Endothelial cell of umbilical vein (primary cell): ENCODE measurements around the gene KREMEN1. TPM values are rescaled to one million over a fixed set of nuclear protein-coding genes. Genes with fewer than 3 reads are reported as not detected.

Experiments
- BruUV-seq: library from RNA; stranded (reverse); fragments of 400-500 nt; replicated peaks from 2 replicates; lab custom pipeline; 2021; lab: Mats Ljungman, UMichigan
- CTCF ChIA-PET: fragments of 300-600, 350-600 bp; sonication (Branson Sonifier 250); formaldehyde crosslinking; loops from one replicate; lab custom pipeline; 2021; ENCODE audit warnings: antibody characterized with exemption, inconsistent platforms; lab: Charles Lee
- POLR2A ChIA-PET: fragments of 300-600, 350-600 bp; sonication (Branson Sonifier 250); formaldehyde crosslinking; loops from one replicate; lab custom pipeline; 2021; ENCODE audit warnings: antibody characterized with exemption, inconsistent platforms; lab: Charles Lee
- DNase-seq: peaks from one replicate; pipeline ENCODE4 v3.0.0-alpha.2; 2011; ENCODE audit warnings: low read depth, low spot score
- FAIRE-seq: peaks from 2 replicates; lab custom pipeline; 2011; peaks lifted over from hg19 to GRCh38; lab: Jason Lieb, UNC
- H2AFZ ChIP-seq: 2 replicates; pipeline ENCODE4 v1.6.0; 2012; ENCODE audit warnings: low read depth, low read length, control low read depth, inconsistent platforms
- H3K27ac ChIP-seq: 2 replicates; pipeline ENCODE4 v1.5.1; 2011; ENCODE audit warnings: low read depth, mild to moderate bottlenecking, control low read depth, low read length, moderate library complexity; ENCODE audit not compliant: insufficient read depth
- H3K27me3 ChIP-seq, 2 experiments: 2 replicates each; pipeline versions ENCODE4 v1.6.0 to v1.6.1; 2011; ENCODE audit warnings: low read length in 2 of 2, mixed read lengths in 1 of 2; ENCODE audit not compliant: control insufficient read depth in 2 of 2, insufficient read depth in 2 of 2
- H3K36me3 ChIP-seq, 2 experiments: 2 replicates in 1 of 2; 3 replicates in 1 of 2; pipeline ENCODE4 v1.5.1; 2011; ENCODE audit warnings: low read length in 2 of 2, mild to moderate bottlenecking in 1 of 2, moderate library complexity in 1 of 2; ENCODE audit not compliant: control insufficient read depth in 2 of 2, insufficient read depth in 2 of 2; ENCODE audit errors: extremely low read depth in 1 of 2
- H3K4me1 ChIP-seq: 3 replicates; pipeline ENCODE4 v1.5.1; 2011; ENCODE audit warnings: mild to moderate bottlenecking, low read length; ENCODE audit not compliant: control insufficient read depth, insufficient read depth; ENCODE audit errors: extremely low read depth
- H3K4me2 ChIP-seq: 2 replicates; pipeline ENCODE4 v1.6.1; 2011; ENCODE audit warnings: low read length, control low read depth, mixed read lengths; ENCODE audit not compliant: insufficient read depth
- H3K4me3 ChIP-seq, 3 experiments: fragments of 200-600 bp in 1 of 3; sonication (generic), shearing (Covaris generic) in 1 of 3; replicated peaks in 1 of 3; 2 replicates each; pipeline ENCODE4 v1.5.1; 2011 to 2016; ENCODE audit warnings: control low read depth in 3 of 3, low read length in 3 of 3, mild to moderate bottlenecking in 2 of 3, inconsistent platforms in 1 of 3, low read depth in 1 of 3, moderate library complexity in 1 of 3; ENCODE audit not compliant: insufficient read depth in 1 of 3
- H3K79me2 ChIP-seq: 2 replicates; pipeline ENCODE4 v1.6.0; 2012; ENCODE audit warnings: low read length, inconsistent platforms; ENCODE audit not compliant: control insufficient read depth, insufficient read depth
- H3K9ac ChIP-seq: replicated peaks from 2 replicates; pipeline ENCODE3; 2011; ENCODE audit warnings: low read length, control low read depth; ENCODE audit not compliant: insufficient read depth; ENCODE audit errors: extremely low read depth
- H3K9me1 ChIP-seq: replicated peaks from 3 replicates; pipeline ENCODE4 v1.6.0; 2011; ENCODE audit warnings: mild to moderate bottlenecking, low read length; ENCODE audit not compliant: control insufficient read depth, insufficient read depth; ENCODE audit errors: extremely low read depth
- H3K9me3 ChIP-seq: replicated peaks from 2 replicates; pipeline ENCODE4 v1.5.1; 2012; ENCODE audit warnings: low read length, inconsistent platforms; ENCODE audit not compliant: control insufficient read depth, insufficient read depth
- H4K20me1 ChIP-seq: replicated peaks from 2 replicates; pipeline ENCODE3; 2011; ENCODE audit warnings: mild to moderate bottlenecking, low read length; ENCODE audit not compliant: control insufficient read depth, insufficient read depth; ENCODE audit errors: extremely low read depth
- FOS ChIP-seq: IDR thresholded peaks from 2 replicates; pipeline ENCODE4 v1.6.1; 2011; ENCODE audit warnings: mild to moderate bottlenecking, low read length, moderate library complexity, borderline replicate concordance; ENCODE audit not compliant: insufficient read depth
- JUN ChIP-seq: IDR thresholded peaks from 2 replicates; pipeline ENCODE4 v1.6.1; 2011; ENCODE audit warnings: borderline replicate concordance, low read depth; ENCODE audit not compliant: insufficient read length, insufficient read depth
- MAX ChIP-seq: IDR thresholded peaks from 2 replicates; pipeline ENCODE4 v1.6.1; 2011; ENCODE audit not compliant: insufficient read depth, insufficient read length
- MYC ChIP-seq: IDR thresholded peaks from one replicate; pipeline ENCODE4 v1.6.1; 2011; ENCODE audit warnings: mild to moderate bottlenecking, low read depth, low read length
- POLR2AphosphoS5 ChIP-seq: IDR thresholded peaks from 2 replicates; pipeline ENCODE4 v1.6.1; 2012; ENCODE audit warnings: low read depth, mild to moderate bottlenecking, control low read depth, low read length, moderate library complexity; ENCODE audit not compliant: insufficient read depth
- dilution Hi-C: fragments of 300-500 bp; cut with MboI; formaldehyde crosslinking; loops from one replicate; pipeline ENCODE4 v1.15.0; 2019; ENCODE audit warnings: low sequenced_read_pairs; ENCODE audit not compliant: extremely low pct_ligation_motif_present
- intact Hi-C: fragments of 100-400 bp; cut with micrococcal nuclease; formaldehyde crosslinking; loops from one replicate; pipeline ENCODE4 v1.10.0; 2022
- polyA plus RNA-seq, 4 experiments: library from polyadenylated mRNA; depleted of rRNA in 3 of 4; stranded (reverse) in 3 of 4; unstranded in 1 of 4; fragments of >200 nt; gene quantifications; 2 replicates each; pipeline versions ENCODE4 v1.2.1 to v1.2.3, GENCODE V29; 2011 to 2012; ENCODE audit warnings: missing spikeins in 1 of 4
- total RNA-seq: library from RNA; stranded (reverse); gene quantifications from 2 replicates; pipeline ENCODE4 v1.2.3, GENCODE V29; 2021

KREMEN1 gene
- total and polyA plus RNA-seq, 2 donors (not counting 3 experiments of a cell fraction or from before 2014, with no cell fraction given): 0.58 to 1.1 TPM

GRCh38 chr22:29106839-29107238 is 34.0 kb downstream of the KREMEN1 start:
- DNase-seq (peak; percentile 9), FAIRE-seq (no peak)
- Histone ChIP-seq H3K36me3 (no peaks in the 10 kb centered on the region), H3K9me3 (no peaks in the 10 kb centered on the region), H3K9me1 (no peaks in the 10 kb centered on the region), H2AFZ (no peak overlapping the region), H3K79me2 (no peaks in the 10 kb centered on the region), H3K27ac (no peak overlapping the region), H3K4me1 (no peaks in the 10 kb centered on the region), H4K20me1 (no peaks in the 10 kb centered on the region), H3K27me3 (peaks cover 2 to 6% of the 10 kb centered on the region in 2 experiments), H3K4me2 (no peak overlapping the region), H3K9ac (no peak overlapping the region), H3K4me3 (no peak overlapping the region)
- dilution Hi-C loops (no loop called here), intact Hi-C loops (no loop called here)
- TF ChIP-seq FOS (no peak), POLR2AphosphoS5 (no peak), JUN (no peak), MAX (no peak)
- BruUV-seq: no TSS peak
- CTCF ChIA-PET: interaction anchor here (1.1 kb wide), 1 partner anchor 47 kb away, joined by 3 read pairs; no protein-coding TSS in a partner anchor
- POLR2A ChIA-PET: no interaction called here

- Histone ChIP-seq H3K36me3 (no peaks in the 10 kb centered on the region), H3K4me3 (no peak overlapping the region), H4K20me1 (no peaks in the 10 kb centered on the region), H3K9me1 (no peaks in the 10 kb centered on the region), H3K4me2 (no peak overlapping the region), H3K27ac (no peak overlapping the region), H3K9me3 (no peaks in the 10 kb centered on the region), H3K9ac (no peak overlapping the region), H3K27me3 (peaks cover 2 to 8% of the 10 kb centered on the region in 2 experiments), H2AFZ (no peak overlapping the region), H3K4me1 (no peaks in the 10 kb centered on the region), H3K79me2 (no peaks in the 10 kb centered on the region)
- DNase-seq (no peak), FAIRE-seq (no peak)
- dilution Hi-C loops (no loop called here), intact Hi-C loops (no loop called here)
- BruUV-seq: no TSS peak
- ChIA-PET POLR2A (no interaction called here), CTCF (interaction anchor here (1.1 kb wide), 1 partner anchor 46 kb away, joined by 3 read pairs; no protein-coding TSS in a partner anchor)
- TF ChIP-seq MYC (no peak), FOS (no peak), POLR2AphosphoS5 (no peak)
Observed at GRCh38 chr22:29108137-29108536, 35.3 kb downstream of the KREMEN1 start.
